ENCODE data around the gene UBE2D1. TPM values are rescaled to one million over a fixed set of nuclear protein-coding genes. Genes with fewer than 3 reads are reported as not detected.

Gene UBE2D1
- 12.8 and 16.4 TPM in 2 replicates for total RNA-seq

GRCh38 chr10:58334817-58335305, at the start of gene UBE2D1:
TSS of gene UBE2D1 (plus strand) at chr10:58335006. CDS start at chr10:58335202, 196 bp downstream.

GRCh38 chr10:58384999-58385783, 50.4 kb downstream of the UBE2D1 start, which contains the start of gene TFAM:
TSS of gene TFAM (plus strand) at chr10:58385410. CDS start at chr10:58385548, 138 bp downstream.

Other genes starting within 250 kb of the UBE2D1 start
- gene IPMK, start 67.1 kb upstream of the UBE2D1 start, total RNA-seq: 5.6 and 5.8 TPM in 2 replicates
- gene CISD1, start 65.8 kb upstream of the UBE2D1 start, total RNA-seq: 14.6 and 25.1 TPM in 2 replicates
- 14.8 and 27.3 TPM in 2 replicates for gene TFAM, start 50.4 kb downstream of the UBE2D1 start, total RNA-seq
- 21.9 and 22.0 TPM in 2 replicates for gene BICC1, start 177.9 kb downstream of the UBE2D1 start, total RNA-seq

Data from smooth muscle cell of the umbilical artery (primary cell).